ENCODE measurements around the gene B4GALNT4.

GRCh38 chr11:428295-428694, 59.0 kb downstream of the B4GALNT4 start:
- no peak for TF ChIP-seq FOXK2 (IDR thresholded peaks at IDR 0.05)
- TF ChIP-seq SP1 (IDR thresholded peaks at IDR 0.05): no peak
- TF ChIP-seq CTBP1 (IDR thresholded peaks at IDR 0.05; ENCODE audit: borderline replicate concordance): no peak
- no peak for TF ChIP-seq TARDBP (IDR thresholded peaks at IDR 0.05)
- no peak for TF ChIP-seq ZNF384 (IDR thresholded peaks at IDR 0.05)
- no peak for TF ChIP-seq BHLHE40 (IDR thresholded peaks at IDR 0.05; ENCODE audit: borderline replicate concordance)
- no peak for TF ChIP-seq L3MBTL2 (conservative IDR thresholded peaks at IDR 0.05)
- no peak for TF ChIP-seq PKNOX1 (IDR thresholded peaks at IDR 0.05)
- no peak for TF ChIP-seq NFRKB (IDR thresholded peaks at IDR 0.05)
- no peak for TF ChIP-seq FOXM1 (IDR thresholded peaks at IDR 0.05; ENCODE audit: borderline replicate concordance)
- no peak for TF ChIP-seq FOXA1 (IDR thresholded peaks at IDR 0.05)
- TF ChIP-seq HDGF (IDR thresholded peaks at IDR 0.05; ENCODE audit: borderline replicate concordance): no peak
- TF ChIP-seq SUZ12 (IDR thresholded peaks at IDR 0.05): no peak

Measured in HEK293T (cell line).